A549 (cell line): ENCODE results near the gene C11orf71. TPM values are rescaled to one million over a fixed set of nuclear protein-coding genes. Genes with fewer than 3 reads are reported as not detected.

Source experiments
- ATAC-seq, 2 experiments: fragments of 200-7000 bp in 1 of 2; fragments of >200 bp in 1 of 2; cut with Nextera tagmentation in 1 of 2; cut with Tn5 transposase in 1 of 2; 3 replicates each; pipeline versions ENCODE4 v1.8.0 to v1.9.1; 2018 to 2020; ENCODE audit warnings: mild to moderate bottlenecking in 1 of 2, moderate library complexity in 1 of 2
- CTCF ChIA-PET: fragments of 300-600 bp; sonication (Branson Sonifier 250); formaldehyde crosslinking; extraction: SDS; loops from one replicate; lab custom pipeline; 2021; ENCODE audit warnings: antibody characterized with exemption, inconsistent platforms; lab: Yijun Ruan, JAX
- POLR2A ChIA-PET: fragments of 350-600 bp; formaldehyde crosslinking; extraction: SDS; loops from one replicate; lab custom pipeline; 2021; ENCODE audit warnings: antibody characterized with exemption, inconsistent platforms; lab: Yijun Ruan, JAX
- DNase-seq, 2 experiments: peaks; one replicate each; pipeline versions ENCODE4 v3.0.0 to v3.0.0-alpha.2; 2011 to 2016; ENCODE audit warnings: low read depth in 1 of 2, low spot score in 1 of 2
- FAIRE-seq: peaks from 2 replicates; lab custom pipeline; 2011; peaks lifted over from hg19 to GRCh38; lab: Jason Lieb, UNC
- H3K27ac ChIP-seq, 2 experiments: fragments of >200 bp; sonication (Bioruptor Twin); formaldehyde crosslinking; 3 replicates each; pipeline ENCODE4 v1.5.1; 2016 to 2017
- H3K4me1 ChIP-seq: fragments of >200 bp; sonication (Bioruptor Twin); formaldehyde crosslinking; 3 replicates; pipeline ENCODE4 v1.6.1; 2016
- H3K4me2 ChIP-seq: fragments of >200 bp; sonication (Bioruptor Twin); formaldehyde crosslinking; 3 replicates; pipeline ENCODE4 v1.6.1; 2016
- H3K4me3 ChIP-seq: fragments of >200 bp; sonication (Bioruptor Twin); formaldehyde crosslinking; 3 replicates; pipeline ENCODE4 v1.5.1; 2016
- H3K9me3 ChIP-seq: fragments of >200 bp; sonication (Bioruptor Twin); formaldehyde crosslinking; 3 replicates; pipeline ENCODE4 v1.6.1; 2016
- EHF ChIP-seq: fragments of 250-450 bp; sonication (Bioruptor Pico); IDR thresholded peaks from 2 replicates; pipeline ENCODE4 v1.5.0; 2020; ENCODE audit warnings: mild to moderate bottlenecking
- EHMT2 ChIP-seq: fragments of 200-600 bp; sonication (generic); IDR thresholded peaks from 2 replicates; pipeline ENCODE4 v1.6.1; 2016; ENCODE audit warnings: antibody characterized with exemption, low read depth, mild to moderate bottlenecking, moderate library complexity
- ELK1 ChIP-seq: fragments of 150-350 bp; IDR thresholded peaks from 2 replicates; pipeline ENCODE4 v1.6.1; 2014; ENCODE audit warnings: low read depth, mild to moderate bottlenecking, low read length
- FOXS1 ChIP-seq: fragments of 250-450 bp; sonication (Bioruptor Pico); IDR thresholded peaks from 2 replicates; pipeline ENCODE4 v1.5.0; 2020; ENCODE audit warnings: mild to moderate bottlenecking, moderate library complexity
- HES2 ChIP-seq: fragments of >200 bp; sonication (Bioruptor Twin); formaldehyde crosslinking; IDR thresholded peaks from 2 replicates; pipeline ENCODE4 v1.6.1; 2016
- HMGXB4 ChIP-seq: fragments of 250-450 bp; sonication (Bioruptor Pico); IDR thresholded peaks from 2 replicates; pipeline ENCODE4 v1.5.0; 2021; ENCODE audit warnings: mild to moderate bottlenecking, moderate library complexity, borderline replicate concordance
- KDM1A ChIP-seq: fragments of 200-600 bp; sonication (generic); IDR thresholded peaks from 2 replicates; pipeline ENCODE4 v1.6.1; 2016; ENCODE audit warnings: low read depth, mild to moderate bottlenecking
- KDM5A ChIP-seq: fragments of 200-600 bp; sonication (generic); IDR thresholded peaks from 2 replicates; pipeline ENCODE4 v1.6.1; 2016; ENCODE audit warnings: antibody characterized with exemption, mild to moderate bottlenecking
- MAZ ChIP-seq: fragments of 150-350 bp; IDR thresholded peaks from 2 replicates; pipeline ENCODE4 v1.6.1; 2014; ENCODE audit warnings: antibody characterized with exemption, low read depth, low read length, borderline replicate concordance
- PBX3 ChIP-seq: IDR thresholded peaks from 2 replicates; pipeline ENCODE4 v1.6.1; 2012
- POLR2AphosphoS2 ChIP-seq: conservative IDR thresholded peaks from 2 replicates; pipeline ENCODE4 v1.6.1; 2012; ENCODE audit warnings: low read length, improper control_type of control experiment, inconsistent platforms
- RAD21 ChIP-seq, 2 experiments: fragments of >200 bp in 1 of 2; sonication (Bioruptor Twin) in 1 of 2; formaldehyde crosslinking in 1 of 2; IDR thresholded peaks in 1 of 2; conservative IDR thresholded peaks in 1 of 2; 2 replicates in 1 of 2; 3 replicates in 1 of 2; pipeline ENCODE4 v1.6.1; 2012 to 2018; ENCODE audit warnings: inconsistent platforms in 1 of 2
- RNF2 ChIP-seq: fragments of 200-600 bp; sonication (generic); IDR thresholded peaks from 2 replicates; pipeline ENCODE4 v1.6.1; 2016; ENCODE audit warnings: low read depth, mild to moderate bottlenecking, antibody characterized with exemption, moderate library complexity, borderline replicate concordance
- WGBS: methylation state at CpG from one replicate; pipeline ENCODE4 v1.1.6; 2017; ENCODE audit errors: missing lambda C conversion rate; 5-methylcytosine and 5-hydroxymethylcytosine counted together
- polyA plus RNA-seq, 4 experiments: library from polyadenylated mRNA; depleted of rRNA in 3 of 4; stranded (reverse); fragments of >200 nt; fragmentation: RNase III in 1 of 4; extraction: RNeasy Plus Mini Kit Qiagen cat#74134 plus additional on column Dnase treatment in 1 of 4; gene quantifications; 2 replicates in 3 of 4; 3 replicates in 1 of 4; pipeline ENCODE4 v1.2.3, GENCODE V29; 2011 to 2017
- TF ChIP-seq, protein P1 (sequence below): IDR thresholded peaks from 2 replicates; pipeline ENCODE4 v1.6.1; 2012

C11orf71 gene
- polyA plus RNA-seq, 2 of the 4 experiments (the other 2 are of a cell fraction), result 6.0 to 9.3 TPM

- TF ChIP-seq HMGXB4 (0 out of 2 replicates have a peak, but pooled peaks have one; percentile 63), FOXS1 (no peak)
Observed at GRCh38 chr11:114399490-114400215, 658 bp downstream of the C11orf71 start (continued).

- POLR2A ChIA-PET, result no interaction called here
Observed at GRCh38 chr11:114398303-114398920, 1.9 kb downstream of the C11orf71 start.

More at GRCh38 chr11:114398303-114398920, 1.9 kb downstream of the C11orf71 start:
- H3K4me2 ChIP-seq, result peak overlapping the region; percentile 86
- ATAC-seq (no peak), DNase-seq (no peak), FAIRE-seq (no peak)
- TF ChIP-seq EHF (CRISPR knock-in tag) (no peak), KDM5A (no peak), RNF2 (no peak), MAZ (no peak), HES2 (no peak), KDM1A (no peak), RAD21 (conservative IDR thresholded peaks at IDR 0.05 in 1 of 2, IDR thresholded peaks at IDR 0.05 in 1 of 2) (no peak), HMGXB4 (no peak), EHMT2 (no peak), ELK1 (no peak), PBX3 (no peak), POLR2AphosphoS2 (no peak)
- TF ChIP-seq, protein P1, sequence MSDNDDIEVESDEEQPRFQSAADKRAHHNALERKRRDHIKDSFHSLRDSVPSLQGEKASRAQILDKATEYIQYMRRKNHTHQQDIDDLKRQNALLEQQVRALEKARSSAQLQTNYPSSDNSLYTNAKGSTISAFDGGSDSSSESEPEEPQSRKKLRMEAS, result no peak
- peak overlapping the region; percentile 65 for H3K4me3 ChIP-seq
- H3K9me3 ChIP-seq, result no peaks in the 10 kb centered on the region
- CTCF ChIA-PET, result interaction anchor here (1.0 to 1.1 kb wide), 2 partner anchors 58 to 117 kb away, joined by 3 to 4 read pairs; no protein-coding TSS in a partner anchor
- H3K4me1 ChIP-seq, result peaks cover 25% of the 10 kb centered on the region
- 63% methylated on average over 4 of the region's 4 CpGs for WGBS
- H3K27ac ChIP-seq, result peak overlapping the region in 1 of 2 experiments; percentile 96; a peak in 3 of 6 replicates
